Gastroesophageal sphincter (tissue), 3 donors: Measurements from ENCODE around the gene ERFL.
"Not testable (repeated sequence)": the region's sequence is repeated elsewhere in the genome, so short reads cannot be mapped to it uniquely, and the experiment has no call there.

ENCODE experiments used
- CTCF ChIP-seq, 4 experiments: fragments of 200-600 bp in 2 of 4; fragments of 450-650 bp in 2 of 4; sonication (generic) in 1 of 4; IDR thresholded peaks; one replicate each; pipeline ENCODE4 v1.5.1; 2017 to 2019; ENCODE audit warnings: antibody characterized with exemption in 4 of 4, mild to moderate bottlenecking in 2 of 4, moderate library complexity in 2 of 4
- EP300 ChIP-seq: sonication (generic); formaldehyde crosslinking; IDR thresholded peaks from one replicate; pipeline ENCODE4 v1.6.1; 2017; ENCODE audit warnings: antibody characterized with exemption, mild to moderate bottlenecking
- POLR2AphosphoS5 ChIP-seq: sonication (generic); formaldehyde crosslinking; IDR thresholded peaks from one replicate; pipeline ENCODE4 v1.6.1; 2017; ENCODE audit warnings: antibody characterized with exemption

GRCh38 chr19:41914424-41914834 lies 13.8 kb downstream of the ERFL start:
- TF ChIP-seq POLR2AphosphoS5; CTCF (IDR thresholded peaks at IDR 0.05); EP300: not testable (repeated sequence)
